CD14-positive monocyte (primary cell): ENCODE data around the gene SLC38A6. TPM values are rescaled to one million over a fixed set of nuclear protein-coding genes. Genes with fewer than 3 reads are reported as not detected.

Experiments
- DNase-seq, 3 donors: peaks; one replicate each; pipeline ENCODE4 v3.0.0-alpha.2; 2011 to 2022
- H2AFZ ChIP-seq: 2 replicates; pipeline ENCODE4 v1.6.0; 2012; ENCODE audit warnings: mild to moderate bottlenecking, low read depth, low read length, inconsistent platforms; ENCODE audit not compliant: insufficient read depth, poor library complexity, severe bottlenecking
- H3K27ac ChIP-seq, 2 donors: 1 replicate in 1 of 2; 2 replicates in 1 of 2; pipeline ENCODE4 v1.5.1; 2012 to 2013; ENCODE audit warnings: low read length in 2 of 2, control low read depth in 1 of 2, inconsistent platforms in 1 of 2, low read depth in 1 of 2, mild to moderate bottlenecking in 1 of 2
- H3K27me3 ChIP-seq, 2 donors: one replicate each; pipeline versions ENCODE4 v1.6.0 to v1.6.1; 2011 to 2013; ENCODE audit warnings: low read length in 2 of 2; ENCODE audit not compliant: control insufficient read depth in 2 of 2, insufficient read depth in 2 of 2
- H3K36me3 ChIP-seq, 2 donors: replicated peaks in 1 of 2; 1 replicate in 1 of 2; 2 replicates in 1 of 2; pipeline versions ENCODE4 v1.5.1 to v1.6.1; 2012 to 2013; ENCODE audit warnings: low read length in 2 of 2, control low read depth in 1 of 2, inconsistent platforms in 1 of 2, mild to moderate bottlenecking in 1 of 2; ENCODE audit not compliant: insufficient read depth in 2 of 2, control insufficient read depth in 1 of 2
- H3K4me1 ChIP-seq, 2 donors: 1 replicate in 1 of 2; 2 replicates in 1 of 2; pipeline versions ENCODE4 v1.5.1 to v1.6.1; 2012 to 2013; ENCODE audit warnings: low read length in 2 of 2, control low read depth in 1 of 2, inconsistent platforms in 1 of 2, mild to moderate bottlenecking in 1 of 2, moderate library complexity in 1 of 2; ENCODE audit not compliant: insufficient read depth in 2 of 2, control insufficient read depth in 1 of 2
- H3K4me2 ChIP-seq: replicated peaks from 2 replicates; pipeline ENCODE3; 2012; ENCODE audit warnings: low read length, moderate library complexity, mild to moderate bottlenecking; ENCODE audit not compliant: poor library complexity, severe bottlenecking; ENCODE audit errors: extremely low read depth
- H3K4me3 ChIP-seq, 3 experiments: fragments of 200-600 bp in 1 of 3; sonication (generic) in 1 of 3; replicated peaks in 1 of 3; 1 replicate in 2 of 3; 2 replicates in 1 of 3; pipeline ENCODE4 v1.5.1; 2011 to 2013; ENCODE audit warnings: low read length in 3 of 3, mild to moderate bottlenecking in 3 of 3, control low read depth in 2 of 3, low read depth in 2 of 3, inconsistent platforms in 1 of 3, moderate library complexity in 1 of 3
- H3K79me2 ChIP-seq: 2 replicates; pipeline ENCODE4 v1.6.0; 2012; ENCODE audit warnings: mild to moderate bottlenecking, control low read depth, inconsistent platforms, low read length, moderate library complexity; ENCODE audit not compliant: insufficient read depth
- H3K9ac ChIP-seq: 2 replicates; pipeline ENCODE4 v1.6.0; 2017; ENCODE audit warnings: low read length, mild to moderate bottlenecking; ENCODE audit not compliant: insufficient read depth, poor library complexity, severe bottlenecking
- H3K9me3 ChIP-seq, 2 donors: replicated peaks in 1 of 2; 1 replicate in 1 of 2; 2 replicates in 1 of 2; pipeline versions ENCODE4 v1.5.1 to v1.6.1; 2012 to 2013; ENCODE audit warnings: low read length in 2 of 2, control low read depth in 1 of 2; ENCODE audit not compliant: control insufficient read depth in 1 of 2, insufficient read depth in 1 of 2
- H4K20me1 ChIP-seq: 2 replicates; pipeline ENCODE4 v1.6.0; 2012; ENCODE audit warnings: mild to moderate bottlenecking, low read length, control low read depth, moderate library complexity; ENCODE audit not compliant: insufficient read depth
- H3K27ac Mint-ChIP-seq, 7 donors: one replicate each; pipeline ENCODE4 v1.8.0; 2020; ENCODE audit warnings: mild to moderate bottlenecking in 7 of 7, mixed read lengths in 7 of 7, moderate library complexity in 6 of 7, inconsistent platforms in 2 of 7
- H3K27me3 Mint-ChIP-seq, 3 donors: one replicate each; pipeline ENCODE4 v1.8.0; 2021 to 2022; ENCODE audit warnings: low read depth in 3 of 3, mild to moderate bottlenecking in 3 of 3, mixed read lengths in 3 of 3, moderate library complexity in 3 of 3, inconsistent platforms in 1 of 3
- H3K36me3 Mint-ChIP-seq, 2 donors: one replicate each; pipeline ENCODE4 v1.8.0; 2020; ENCODE audit warnings: mixed read lengths in 2 of 2, inconsistent platforms in 1 of 2, mild to moderate bottlenecking in 1 of 2
- H3K4me1 Mint-ChIP-seq: one replicate; pipeline ENCODE4 v1.8.0; 2020; ENCODE audit warnings: mild to moderate bottlenecking, mixed read lengths
- H3K4me3 Mint-ChIP-seq, 2 donors: one replicate each; pipeline ENCODE4 v1.8.0; 2020; ENCODE audit warnings: mild to moderate bottlenecking in 2 of 2, mixed read lengths in 2 of 2, moderate library complexity in 1 of 2
- H3K9me3 Mint-ChIP-seq, 7 donors: one replicate each; pipeline ENCODE4 v1.8.0; 2020 to 2022; ENCODE audit warnings: mixed read lengths in 7 of 7, mild to moderate bottlenecking in 6 of 7, moderate library complexity in 6 of 7, inconsistent platforms in 2 of 7
- WGBS: methylation state at CpG from one replicate; pipeline ENCODE4 v1.1.5; 2013; ENCODE audit warnings: missing lambda C conversion rate; ENCODE audit not compliant: insufficient coverage; 5-methylcytosine and 5-hydroxymethylcytosine counted together
- intact Hi-C, 2 donors: fragments of 100-400 bp; cut with micrococcal nuclease; formaldehyde crosslinking; loops; one replicate each; pipeline versions ENCODE4 v1.15.0 to v1.15.1; 2023
- polyA plus RNA-seq, 3 donors: library from polyadenylated mRNA; depleted of rRNA in 1 of 3; unstranded in 2 of 3; stranded (reverse) in 1 of 3; fragments of 300-500 nt in 2 of 3; fragments of >200 nt in 1 of 3; fragmentation: Illumina TruSeq in 2 of 3; gene quantifications; 1 replicate in 2 of 3; 2 replicates in 1 of 3; pipeline ENCODE4 v1.2.3, GENCODE V29; 2012 to 2021
- TF ChIP-seq, protein P1 (sequence below): fragments of 200-600 bp; IDR thresholded peaks from one replicate; pipeline ENCODE4 v1.8.0; 2022; ENCODE audit warnings: antibody characterized with exemption, mild to moderate bottlenecking

Gene SLC38A6
- polyA plus RNA-seq, 3 donors, result 10.3 to 15.9 (median 14.0) TPM

DNA sequence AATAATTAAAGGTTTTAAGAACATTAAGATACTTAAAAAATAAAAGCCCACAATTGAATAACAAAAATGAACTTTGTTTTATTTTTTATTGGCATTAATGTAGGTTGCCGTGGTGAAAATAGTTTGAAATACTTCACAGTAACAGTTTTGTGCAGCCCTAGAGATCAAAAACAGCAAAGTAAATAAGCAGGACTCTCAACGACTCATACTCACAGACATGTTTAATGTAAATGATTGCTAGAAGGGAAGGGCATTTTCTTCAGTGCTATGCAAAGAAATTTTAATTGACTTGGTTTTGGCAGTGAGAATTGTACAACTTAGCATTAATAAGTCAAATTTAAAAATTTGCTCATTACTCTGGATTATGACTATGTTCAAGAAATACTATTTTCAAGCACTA, 16.1 kb upstream of the SLC38A6 start:
- Mint-ChIP-seq H3K36me3 (peaks cover 0 to 5% of the 10 kb centered on the region in 2 donors), H3K4me1 (no peaks in the 10 kb centered on the region), H3K27me3 (peaks cover 0 to 2% (median 2%) of the 10 kb centered on the region in 3 donors), H3K4me3 (no peak overlapping the region), H3K9me3 (peaks cover 0 to 10% (median 3%) of the 10 kb centered on the region in 7 donors), H3K27ac (no peak overlapping the region)
- TF ChIP-seq, protein P1, sequence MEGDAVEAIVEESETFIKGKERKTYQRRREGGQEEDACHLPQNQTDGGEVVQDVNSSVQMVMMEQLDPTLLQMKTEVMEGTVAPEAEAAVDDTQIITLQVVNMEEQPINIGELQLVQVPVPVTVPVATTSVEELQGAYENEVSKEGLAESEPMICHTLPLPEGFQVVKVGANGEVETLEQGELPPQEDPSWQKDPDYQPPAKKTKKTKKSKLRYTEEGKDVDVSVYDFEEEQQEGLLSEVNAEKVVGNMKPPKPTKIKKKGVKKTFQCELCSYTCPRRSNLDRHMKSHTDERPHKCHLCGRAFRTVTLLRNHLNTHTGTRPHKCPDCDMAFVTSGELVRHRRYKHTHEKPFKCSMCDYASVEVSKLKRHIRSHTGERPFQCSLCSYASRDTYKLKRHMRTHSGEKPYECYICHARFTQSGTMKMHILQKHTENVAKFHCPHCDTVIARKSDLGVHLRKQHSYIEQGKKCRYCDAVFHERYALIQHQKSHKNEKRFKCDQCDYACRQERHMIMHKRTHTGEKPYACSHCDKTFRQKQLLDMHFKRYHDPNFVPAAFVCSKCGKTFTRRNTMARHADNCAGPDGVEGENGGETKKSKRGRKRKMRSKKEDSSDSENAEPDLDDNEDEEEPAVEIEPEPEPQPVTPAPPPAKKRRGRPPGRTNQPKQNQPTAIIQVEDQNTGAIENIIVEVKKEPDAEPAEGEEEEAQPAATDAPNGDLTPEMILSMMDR, result no peak
- DNase-seq, result no peak
- Histone ChIP-seq H3K9ac (no peak overlapping the region), H3K27ac (no peak overlapping the region), H3K4me1 (peaks cover 0 to under 1% of the 10 kb centered on the region in 2 donors), H2AFZ (no peak overlapping the region), H3K9me3 (no peaks in the 10 kb centered on the region), H4K20me1 (no peaks in the 10 kb centered on the region), H3K4me3 (no peak overlapping the region), H3K79me2 (no peaks in the 10 kb centered on the region), H3K4me2 (no peak overlapping the region), H3K36me3 (no peaks in the 10 kb centered on the region), H3K27me3 (no peaks in the 10 kb centered on the region)
- intact Hi-C loops, result no loop called here
- no CpG with 5 or more reads among the region's 2 CpGs for WGBS

DNA sequence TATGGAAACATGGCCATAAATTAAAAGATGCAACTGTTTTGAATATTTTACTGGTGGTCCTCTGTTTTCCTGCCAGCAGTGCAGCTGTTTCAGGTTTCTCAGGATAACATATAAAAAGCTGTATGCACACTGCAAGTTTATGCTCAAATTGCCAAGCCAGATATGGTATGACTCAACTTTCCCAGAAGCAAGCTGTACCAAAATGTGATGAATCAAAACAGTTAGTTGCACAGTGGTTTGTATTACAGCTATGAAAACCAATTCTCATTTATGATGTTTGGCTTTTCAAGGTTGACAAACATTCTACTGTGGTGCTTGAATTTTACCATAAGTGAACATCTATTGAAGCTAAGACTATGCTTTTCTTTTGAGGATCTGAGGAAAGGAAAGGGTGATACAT, 15.6 kb upstream of the SLC38A6 start:
- no peaks in the 10 kb centered on the region for H3K27me3 ChIP-seq
- H3K4me1 Mint-ChIP-seq, result peaks cover under 1% of the 10 kb centered on the region
- peaks cover 0 to 8% (median 2%) of the 10 kb centered on the region in 7 donors for H3K9me3 Mint-ChIP-seq
- no peak overlapping the region for H3K9ac ChIP-seq
- H3K27ac ChIP-seq, result no peak overlapping the region
- intact Hi-C loops, result no loop called here
- H3K4me3 Mint-ChIP-seq, result no peak overlapping the region
- TF ChIP-seq, protein P1, result no peak
- no peaks in the 10 kb centered on the region for H3K36me3 ChIP-seq
- no peak for DNase-seq
- peaks cover 0 to 5% of the 10 kb centered on the region in 2 donors for H3K36me3 Mint-ChIP-seq
- H3K4me1 ChIP-seq, result peaks cover 0 to 5% of the 10 kb centered on the region in 2 donors
- H3K27ac Mint-ChIP-seq, result no peak overlapping the region
- no peaks in the 10 kb centered on the region for H3K79me2 ChIP-seq
- peaks cover 0 to 2% (median 2%) of the 10 kb centered on the region in 3 donors for H3K27me3 Mint-ChIP-seq
- no peaks in the 10 kb centered on the region for H3K9me3 ChIP-seq
- no peak overlapping the region for H3K4me2 ChIP-seq
- H4K20me1 ChIP-seq, result no peaks in the 10 kb centered on the region
- no peak overlapping the region for H2AFZ ChIP-seq
- no peak overlapping the region for H3K4me3 ChIP-seq
